Activated CD4-positive, alpha-beta T cell treated with anti-CD3 and anti-CD28 coated beads, Interleukin-2, amount 50 U/mL, for 4 hours (primary cell): Measurements from ENCODE around the gene ERFE.
"Not testable (repeated sequence)": the region's sequence is repeated elsewhere in the genome, so short reads cannot be mapped to it uniquely, and the experiment has no call there.

ENCODE experiments used
- DNase-seq, 2 experiments: peaks; one replicate each; pipeline ENCODE4 v3.0.0-alpha.2; 2020

ERFE gene

DNA sequence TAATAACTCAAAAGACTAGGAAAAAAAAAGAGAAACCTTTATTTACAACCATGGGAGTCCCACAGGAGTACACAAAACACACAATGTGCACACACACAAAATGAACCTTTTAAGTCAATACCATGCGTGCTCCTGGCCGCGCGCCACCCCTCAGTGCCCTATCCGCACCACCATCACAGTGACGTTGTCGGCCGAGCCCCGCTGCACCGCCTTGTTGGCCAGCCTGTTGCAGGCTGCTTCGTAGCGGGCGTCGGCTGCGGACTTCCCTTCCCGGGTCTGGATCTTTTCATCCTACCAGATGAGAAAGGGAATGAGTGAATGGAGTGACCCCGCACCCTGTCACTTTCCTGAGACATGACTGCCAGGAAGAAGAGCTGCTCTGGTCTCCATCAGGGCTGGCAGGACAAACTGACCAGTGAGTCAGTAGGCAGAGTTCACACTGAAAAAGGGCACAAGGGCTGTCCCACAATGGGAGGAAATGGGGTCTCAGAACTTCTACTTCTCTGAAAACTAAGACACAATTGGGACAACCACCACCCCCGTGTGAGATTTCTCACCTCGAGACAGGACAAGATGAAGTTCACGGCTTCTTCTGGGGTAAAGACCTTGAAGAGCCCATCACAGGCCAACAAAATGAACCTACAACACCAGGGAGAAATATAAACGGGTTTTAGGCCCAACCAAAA is 11.8 kb downstream of the ERFE start:
- no peak for DNase-seq

- not testable (repeated sequence) for DNase-seq
Measured at GRCh38 chr2:238171072-238171431, 12.3 kb downstream of the ERFE start.

DNA sequence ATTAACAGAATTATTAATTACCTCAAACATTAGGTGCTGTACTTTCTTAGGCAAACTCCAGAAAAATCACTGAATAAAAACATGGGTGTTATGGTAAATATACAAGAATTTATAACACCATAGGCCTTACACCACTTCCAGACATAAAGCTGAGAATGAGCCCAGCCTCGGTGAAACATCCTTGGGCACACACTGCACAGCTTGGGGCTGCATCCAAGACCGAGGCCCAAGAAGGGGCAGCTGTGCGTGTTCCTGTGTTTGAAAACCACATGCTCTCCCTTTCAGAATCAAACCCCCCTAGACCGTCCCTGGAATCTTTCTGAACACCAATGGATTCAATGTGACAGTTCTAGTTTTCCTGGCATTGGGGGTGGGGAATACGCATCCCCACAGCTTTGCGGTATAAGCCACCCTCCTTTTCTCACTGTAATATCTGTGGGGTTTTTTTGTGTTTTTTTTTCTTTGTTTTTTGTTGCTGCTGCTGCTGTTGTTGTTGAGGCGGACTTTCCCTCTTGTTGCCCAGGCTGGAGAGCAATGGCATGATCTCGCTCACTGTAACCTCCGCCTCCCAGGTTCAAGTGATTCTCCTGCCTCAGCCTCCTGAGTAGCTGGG is 12.9 kb downstream of the ERFE start:
- no peak for DNase-seq

DNA sequence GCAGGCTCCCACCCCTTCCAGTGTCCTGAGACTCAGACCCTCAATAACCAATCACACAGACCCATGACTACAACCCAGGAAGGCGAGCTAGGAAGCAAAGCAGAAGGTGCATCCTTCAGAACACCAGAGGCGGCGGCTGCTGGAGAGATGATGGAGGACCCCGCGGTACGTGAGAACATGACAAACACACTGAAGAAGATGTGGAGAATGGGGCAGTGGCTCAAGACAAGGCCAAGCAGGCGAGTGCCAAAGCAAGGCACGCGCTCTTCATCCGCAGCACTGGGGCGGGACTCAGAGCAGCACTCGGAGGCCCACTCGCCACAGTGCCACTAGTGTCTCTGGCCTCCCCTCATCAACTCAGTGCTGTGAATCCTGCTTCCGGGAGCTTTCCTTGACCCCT is 13.7 kb downstream of the ERFE start:
- DNase-seq = no peak

DNA sequence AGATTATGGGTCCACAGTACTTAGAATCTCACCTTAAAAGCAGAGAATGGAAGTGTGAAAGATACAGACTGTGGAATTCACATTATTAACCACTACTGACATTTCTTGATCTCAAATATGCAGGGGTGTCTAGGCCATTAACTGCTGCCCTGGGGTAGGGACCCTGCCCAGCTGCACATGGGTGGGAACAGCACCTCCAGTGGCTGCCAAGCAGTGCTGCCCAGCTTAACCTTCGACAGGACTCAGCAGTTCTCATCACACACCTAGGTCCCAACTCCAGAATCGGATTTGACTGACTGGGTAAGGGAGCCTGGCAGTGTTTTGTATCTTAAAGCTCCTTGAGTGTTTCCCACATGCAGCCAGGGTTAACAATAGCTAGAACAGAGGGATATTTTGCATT is 14.9 kb downstream of the ERFE start:
- no peak for DNase-seq

- no peak for DNase-seq
Measured at GRCh38 chr2:238174291-238174690, 15.5 kb downstream of the ERFE start.

DNA sequence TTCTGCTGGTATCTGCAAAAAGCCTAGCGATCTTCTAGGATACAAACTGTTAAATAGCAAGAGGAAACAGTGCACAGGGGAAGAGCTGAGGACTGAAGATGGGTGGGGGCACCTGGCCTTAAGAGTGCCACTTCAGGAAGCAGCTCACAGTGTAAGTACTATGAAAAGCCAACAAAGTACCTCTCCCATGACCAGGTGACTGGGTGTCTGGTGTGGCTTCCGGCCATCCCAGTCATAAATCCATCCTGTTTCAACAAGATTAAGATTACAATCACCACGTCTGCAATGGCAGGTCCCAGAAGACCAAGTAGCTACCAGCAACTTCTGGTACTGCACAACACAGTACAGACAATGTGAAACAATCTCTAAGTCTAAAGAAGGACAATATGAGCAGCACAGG is 15.9 kb downstream of the ERFE start:
- no peak for DNase-seq

GRCh38 chr2:238176613-238177012 is 17.8 kb downstream of the ERFE start:
- DNase-seq = no peak

GRCh38 chr2:238180554-238180953 is 21.8 kb downstream of the ERFE start:
- no peak for DNase-seq

- DNase-seq = no peak
Measured at GRCh38 chr2:238182362-238182761, 23.6 kb downstream of the ERFE start.

- no peak for DNase-seq
Measured at GRCh38 chr2:238183821-238184220, 25.1 kb downstream of the ERFE start.

- no peak for DNase-seq
Measured at GRCh38 chr2:238187618-238188548, 29.1 kb downstream of the ERFE start.

GRCh38 chr2:238190445-238190844 is 31.7 kb downstream of the ERFE start:
- no peak for DNase-seq

GRCh38 chr2:238202326-238203093 is 43.7 kb downstream of the ERFE start:
- DNase-seq = no peak

DNA sequence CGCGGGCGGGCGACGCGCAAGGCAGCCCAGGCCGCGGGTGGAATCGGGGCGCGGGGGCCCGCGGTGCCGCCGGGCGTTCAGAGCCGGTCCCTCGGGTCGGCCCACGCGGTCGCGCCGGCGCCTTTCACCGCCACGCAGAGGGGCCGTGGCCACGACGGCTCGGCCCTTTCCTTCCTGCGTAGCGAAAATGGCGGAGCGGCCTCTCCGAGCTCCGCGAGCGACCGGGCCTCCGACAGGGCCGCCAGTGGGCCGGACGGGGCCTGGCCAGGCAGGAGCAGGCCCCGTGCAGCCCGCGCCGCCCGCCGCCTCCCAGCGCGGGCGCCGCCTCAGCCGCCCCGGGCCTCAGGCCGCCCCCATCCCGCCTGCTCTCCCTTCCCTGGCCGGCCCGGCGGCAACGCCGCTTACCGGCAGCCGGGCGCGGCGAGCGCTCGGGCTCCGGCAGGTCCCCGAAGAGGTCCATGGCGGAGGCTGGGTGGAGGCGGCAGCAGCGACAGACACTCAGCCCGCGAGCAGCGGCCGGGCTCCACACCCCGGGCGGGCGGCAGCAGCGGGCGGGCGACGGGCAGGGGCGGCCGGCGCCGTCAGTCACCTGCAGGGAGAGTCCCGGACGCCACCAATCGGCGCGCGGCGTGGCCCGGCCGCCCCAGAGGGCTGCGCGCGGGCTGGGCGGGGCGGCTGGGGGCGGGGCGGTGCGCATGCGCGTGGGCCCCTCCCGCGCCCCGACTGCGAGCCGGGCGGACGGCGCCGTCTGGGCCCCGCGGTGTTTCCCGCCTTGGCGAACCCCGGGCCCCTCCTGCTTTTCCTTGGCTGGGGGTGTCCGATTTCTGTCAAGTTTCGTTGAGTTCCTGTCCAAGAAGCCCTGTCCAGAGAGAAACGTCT is 44.6 kb downstream of the ERFE start, which contains the start of gene ILKAP:
Gene ILKAP (minus strand): TSS at position 602 of the 879 bp plus-strand sequence. CDS start 142 bp downstream, at position 460.
- peak; percentile 81 to 85 for DNase-seq

DNA sequence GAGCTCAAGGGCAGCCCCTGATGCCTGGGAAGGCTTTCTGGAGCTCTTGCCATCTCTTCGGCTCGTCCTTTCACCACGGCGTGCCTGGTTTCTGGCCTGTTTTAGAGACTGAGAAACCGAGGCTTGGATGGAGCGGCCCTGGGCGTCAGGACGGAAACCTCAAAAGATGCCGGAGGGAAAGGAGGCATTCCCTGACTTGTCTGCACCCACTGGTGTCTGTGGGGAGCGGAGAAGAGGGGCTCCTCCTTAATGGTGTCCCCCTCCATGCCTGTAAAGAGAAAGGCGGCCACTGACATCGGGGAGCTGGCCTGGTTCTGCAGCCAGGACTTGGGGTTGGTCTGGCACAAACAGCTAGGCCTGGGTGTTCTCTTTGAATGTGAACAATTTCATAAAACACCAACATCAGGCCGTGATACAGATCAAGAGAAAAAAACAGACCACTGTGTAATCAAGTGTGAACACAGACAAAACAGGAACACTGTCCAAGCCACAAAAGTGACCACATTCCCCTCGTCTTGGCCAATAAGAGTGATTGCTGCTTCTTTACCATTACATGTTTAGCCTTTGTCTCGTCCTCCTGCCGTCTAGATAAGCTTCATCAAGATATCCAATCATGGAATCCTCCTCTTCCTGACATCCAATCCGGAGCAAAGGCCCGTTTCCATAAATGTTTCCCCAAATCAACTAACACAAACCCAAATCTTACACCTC is 45.4 kb downstream of the ERFE start:
- no peak for DNase-seq

GRCh38 chr2:238207006-238207405 is 48.2 kb downstream of the ERFE start:
- DNase-seq = no peak

DNA sequence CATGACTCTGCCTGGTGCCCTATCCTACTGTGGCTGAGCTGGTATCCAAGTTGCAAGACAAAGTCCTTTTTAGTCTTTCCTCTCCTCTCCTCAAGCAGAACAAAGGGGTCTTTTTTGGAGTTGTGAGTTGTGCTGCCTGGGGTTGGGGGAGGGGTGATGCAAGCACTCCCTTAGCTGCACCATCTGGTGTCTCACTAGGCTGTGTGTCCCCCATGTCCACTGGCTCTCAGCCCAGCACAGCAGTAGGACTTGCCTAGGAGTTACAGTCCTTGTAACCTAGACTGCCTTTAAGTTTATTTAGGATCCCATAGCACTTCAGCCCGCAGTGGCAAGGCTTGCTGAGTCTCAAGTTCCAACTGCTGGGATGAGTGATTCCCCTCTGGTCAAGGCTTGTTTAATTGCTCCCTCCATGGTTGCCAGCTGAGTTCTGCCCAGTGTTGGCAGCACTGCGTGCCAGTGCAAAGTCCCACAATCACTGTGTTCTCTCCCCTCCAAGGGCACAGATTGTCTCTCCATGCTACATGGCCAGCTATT is 57.9 kb downstream of the ERFE start:
- no peak for DNase-seq
